CD4-positive, alpha-beta memory T cell (primary cell): Measurements from ENCODE around the gene DOCK4. TPM values are rescaled to one million over a fixed set of nuclear protein-coding genes. Genes with fewer than 3 reads are reported as not detected.

Experiments
- CTCF ChIA-PET: fragments of 350-600 bp; sonication (Branson Sonifier 250); formaldehyde crosslinking; loops from one replicate; lab custom pipeline; 2021; ENCODE audit warnings: inconsistent platforms; ENCODE audit not compliant: partially characterized antibody; lab: Charles Lee
- POLR2A ChIA-PET: fragments of 350-600 bp; sonication (Branson Sonifier 250); formaldehyde crosslinking; loops from one replicate; lab custom pipeline; 2021; ENCODE audit not compliant: partially characterized antibody; lab: Charles Lee
- DNase-seq, 5 donors: peaks; one replicate each; pipeline versions ENCODE4 v3.0.0 to v3.0.0-alpha.2; 2020 to 2022; ENCODE audit warnings: mixed read lengths in 1 of 5
- H3K27ac ChIP-seq: one replicate; pipeline ENCODE4 v1.7.0; 2013; ENCODE audit warnings: low read depth, low read length
- H3K27me3 ChIP-seq: 2 replicates; pipeline ENCODE4 v1.7.0; 2013; ENCODE audit warnings: mild to moderate bottlenecking, low read length, moderate library complexity; ENCODE audit not compliant: insufficient read depth
- H3K36me3 ChIP-seq: 2 replicates; pipeline ENCODE4 v1.7.0; 2013; ENCODE audit warnings: mild to moderate bottlenecking, low read length, moderate library complexity; ENCODE audit not compliant: insufficient read depth
- H3K4me1 ChIP-seq: 2 replicates; pipeline ENCODE4 v1.7.0; 2013; ENCODE audit warnings: mild to moderate bottlenecking, low read length, moderate library complexity; ENCODE audit not compliant: insufficient read depth
- H3K4me3 ChIP-seq, 2 donors: one replicate each; pipeline ENCODE4 v1.7.0; 2013; ENCODE audit warnings: low read length in 2 of 2, mild to moderate bottlenecking in 1 of 2
- H3K9me3 ChIP-seq, 2 donors: one replicate each; pipeline ENCODE4 v1.7.0; 2013; ENCODE audit warnings: low read length in 2 of 2, control low read depth in 1 of 2; ENCODE audit not compliant: control insufficient read depth in 1 of 2
- H3K27ac Mint-ChIP-seq, 7 donors: one replicate each; pipeline ENCODE4 v1.8.0; 2020 to 2021; ENCODE audit warnings: mixed read lengths in 7 of 7, mild to moderate bottlenecking in 6 of 7, inconsistent platforms in 3 of 7, moderate library complexity in 3 of 7
- H3K27me3 Mint-ChIP-seq, 2 donors: one replicate each; pipeline ENCODE4 v1.8.0; 2020 to 2021; ENCODE audit warnings: mixed read lengths in 2 of 2
- H3K36me3 Mint-ChIP-seq, 2 donors: one replicate each; pipeline ENCODE4 v1.8.0; 2020 to 2021; ENCODE audit warnings: mixed read lengths in 2 of 2, inconsistent platforms in 1 of 2, mild to moderate bottlenecking in 1 of 2
- H3K4me1 Mint-ChIP-seq, 4 donors: one replicate each; pipeline ENCODE4 v1.8.0; 2020 to 2021; ENCODE audit warnings: mixed read lengths in 4 of 4, mild to moderate bottlenecking in 1 of 4
- H3K4me3 Mint-ChIP-seq, 8 donors: one replicate each; pipeline ENCODE4 v1.8.0; 2020 to 2021; ENCODE audit warnings: mixed read lengths in 8 of 8, mild to moderate bottlenecking in 7 of 8, moderate library complexity in 6 of 8, inconsistent platforms in 3 of 8
- H3K9me3 Mint-ChIP-seq, 8 donors: one replicate each; pipeline ENCODE4 v1.8.0; 2020 to 2021; ENCODE audit warnings: mixed read lengths in 8 of 8, mild to moderate bottlenecking in 5 of 8, inconsistent platforms in 3 of 8, moderate library complexity in 1 of 8
- intact Hi-C: fragments of 100-400 bp; cut with micrococcal nuclease; formaldehyde crosslinking; loops from one replicate; pipeline ENCODE4 v1.15.1; 2023
- polyA plus RNA-seq, 2 donors: library from polyadenylated mRNA; unstranded; fragments of 300-500 nt; fragmentation: Illumina TruSeq; gene quantifications; one replicate each; pipeline ENCODE4 v1.2.3, GENCODE V29; 2021
- total RNA-seq, 2 experiments: library from RNA; stranded (reverse); gene quantifications; one replicate each; pipeline ENCODE4 v1.2.3, GENCODE V29; 2021

The DOCK4 gene
- total and polyA plus RNA-seq, 4 experiments from 2014 or later = 0.47 to 1.5 (median 1.2) TPM; not detected in 1

DNA sequence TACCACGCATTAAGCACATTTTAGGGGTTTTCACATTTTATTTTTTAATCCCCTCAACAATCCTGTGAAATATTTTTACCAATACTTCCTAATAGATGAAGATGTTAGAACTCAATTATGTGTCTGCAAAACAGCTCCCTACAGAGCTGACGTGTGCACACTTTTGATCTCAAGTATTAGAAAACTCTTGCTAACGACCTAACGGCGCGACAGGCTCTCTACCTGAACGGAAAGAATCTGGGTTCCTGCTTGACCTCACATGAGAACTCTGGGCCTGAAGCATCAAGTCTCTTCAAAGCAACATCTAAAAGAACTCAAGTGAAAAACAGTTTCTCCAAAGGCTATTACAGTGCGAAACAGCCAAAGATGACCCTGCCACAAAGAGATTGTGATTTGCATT, 113.9 kb downstream of the DOCK4 start:
- Mint-ChIP-seq H3K27me3 (no peaks in the 10 kb centered on the region), H3K4me3 (no peak overlapping the region), H3K9me3 (no peaks in the 10 kb centered on the region), H3K4me1 (no peaks in the 10 kb centered on the region), H3K36me3 (no peaks in the 10 kb centered on the region), H3K27ac (no peak overlapping the region)
- no peak overlapping the region for H3K4me3 ChIP-seq
- H3K27me3 ChIP-seq = no peaks in the 10 kb centered on the region
- POLR2A ChIA-PET = no interaction called here
- CTCF ChIA-PET = no interaction called here
- intact Hi-C loops = no loop called here
- no peak for DNase-seq
- no peaks in the 10 kb centered on the region for H3K9me3 ChIP-seq
- no peaks in the 10 kb centered on the region for H3K36me3 ChIP-seq
- H3K27ac ChIP-seq = no peak overlapping the region
- H3K4me1 ChIP-seq = no peaks in the 10 kb centered on the region

DNA sequence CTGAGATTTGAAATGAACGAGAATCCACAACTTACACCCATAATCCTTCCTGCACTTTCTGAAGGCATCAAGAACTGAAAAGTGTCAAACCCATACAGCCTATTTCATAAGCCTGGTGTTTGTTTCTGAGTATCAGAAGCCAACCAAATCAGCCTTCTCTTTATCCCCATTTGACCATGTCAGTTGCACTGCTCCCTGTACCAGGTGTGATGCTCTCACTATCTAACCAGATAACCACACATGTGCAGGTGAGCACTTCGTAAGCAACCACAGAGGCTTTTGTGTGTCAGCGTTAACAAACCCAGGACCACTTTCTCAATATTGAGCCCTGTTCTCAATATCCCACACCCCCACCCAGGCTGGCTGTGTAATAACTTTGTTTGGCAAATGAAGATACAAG, 114.4 kb downstream of the DOCK4 start:
- Mint-ChIP-seq H3K4me1 (no peaks in the 10 kb centered on the region), H3K9me3 (no peaks in the 10 kb centered on the region), H3K4me3 (no peak overlapping the region), H3K36me3 (no peaks in the 10 kb centered on the region), H3K27me3 (no peaks in the 10 kb centered on the region), H3K27ac (no peak overlapping the region)
- Histone ChIP-seq H3K4me3 (no peak overlapping the region), H3K27me3 (no peaks in the 10 kb centered on the region), H3K27ac (no peak overlapping the region), H3K36me3 (no peaks in the 10 kb centered on the region), H3K4me1 (no peaks in the 10 kb centered on the region), H3K9me3 (no peaks in the 10 kb centered on the region)
- no peak for DNase-seq
- POLR2A ChIA-PET = no interaction called here
- CTCF ChIA-PET = no interaction called here
- intact Hi-C loops = no loop called here

DNA sequence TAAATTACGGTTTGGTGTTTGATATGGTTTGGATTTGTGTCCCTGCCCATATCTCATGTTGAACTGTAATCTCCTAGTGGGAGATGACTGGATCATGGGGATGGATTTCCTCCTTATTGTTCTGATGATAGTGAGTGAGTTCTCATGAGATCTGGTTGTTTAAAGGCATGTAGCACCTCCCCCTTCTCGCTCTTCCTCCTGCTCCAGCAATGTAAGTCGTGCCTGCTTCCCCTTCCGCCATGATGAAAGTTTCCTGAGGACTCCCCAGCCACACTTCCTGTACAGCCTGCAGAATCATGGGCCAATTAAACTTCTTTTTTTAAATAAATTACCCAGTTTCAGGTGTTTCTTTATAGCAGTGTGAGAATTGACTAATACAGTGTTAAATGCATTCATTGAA, 116.6 kb downstream of the DOCK4 start:
- intact Hi-C loops = no loop called here
- H3K27me3 Mint-ChIP-seq = no peaks in the 10 kb centered on the region

DNA sequence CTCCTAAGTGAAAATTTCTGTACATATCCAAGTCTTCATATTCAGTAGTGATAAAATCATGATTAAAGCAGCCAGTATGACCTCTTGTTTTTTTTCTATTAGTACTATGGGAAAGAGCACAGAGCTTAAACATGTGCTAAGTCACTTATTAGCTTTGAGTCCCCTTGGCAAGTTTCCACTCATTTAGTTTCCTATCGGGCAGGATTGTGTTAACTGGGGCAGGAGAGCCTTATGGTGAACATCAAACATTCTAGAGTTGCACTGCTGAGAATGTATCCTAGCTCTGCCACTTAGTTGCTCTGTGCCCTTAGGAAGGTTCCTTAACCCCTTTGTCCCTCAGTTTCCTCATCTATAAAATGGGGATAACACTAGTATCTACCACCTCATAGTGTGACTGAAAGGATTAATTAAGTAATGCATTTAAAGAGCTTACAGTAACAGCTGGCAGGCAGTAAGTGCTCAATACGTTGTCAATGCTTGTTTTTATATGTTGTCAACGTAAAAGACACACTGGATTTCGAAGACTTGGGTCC, 117.6 kb downstream of the DOCK4 start:
- Mint-ChIP-seq H3K27ac (no peak overlapping the region), H3K4me1 (no peaks in the 10 kb centered on the region), H3K4me3 (no peak overlapping the region), H3K9me3 (no peaks in the 10 kb centered on the region), H3K36me3 (no peaks in the 10 kb centered on the region), H3K27me3 (no peaks in the 10 kb centered on the region)
- Histone ChIP-seq H3K27ac (no peak overlapping the region), H3K4me1 (no peaks in the 10 kb centered on the region), H3K36me3 (no peaks in the 10 kb centered on the region), H3K27me3 (no peaks in the 10 kb centered on the region), H3K4me3 (no peak overlapping the region), H3K9me3 (no peaks in the 10 kb centered on the region)
- POLR2A ChIA-PET = no interaction called here
- intact Hi-C loops = no loop called here
- CTCF ChIA-PET = no interaction called here
- DNase-seq = no peak

More for the DNA sequence above, 116.6 kb downstream of the DOCK4 start:
- H3K4me3 Mint-ChIP-seq = no peak overlapping the region
- ChIA-PET CTCF (interaction anchor here (1.0 kb wide), 1 partner anchor 11 kb away, joined by 3 read pairs; no protein-coding TSS in a partner anchor), POLR2A (no interaction called here)
- H3K27ac Mint-ChIP-seq = no peak overlapping the region
- H3K9me3 Mint-ChIP-seq = no peaks in the 10 kb centered on the region
- H3K36me3 Mint-ChIP-seq = no peaks in the 10 kb centered on the region
- H3K27me3 ChIP-seq = no peaks in the 10 kb centered on the region
- no peaks in the 10 kb centered on the region for H3K36me3 ChIP-seq
- no peaks in the 10 kb centered on the region for H3K4me1 ChIP-seq
- H3K4me3 ChIP-seq = no peak overlapping the region
- H3K4me1 Mint-ChIP-seq = no peaks in the 10 kb centered on the region
- no peaks in the 10 kb centered on the region for H3K9me3 ChIP-seq
- no peak for DNase-seq
- no peak overlapping the region for H3K27ac ChIP-seq

DNA sequence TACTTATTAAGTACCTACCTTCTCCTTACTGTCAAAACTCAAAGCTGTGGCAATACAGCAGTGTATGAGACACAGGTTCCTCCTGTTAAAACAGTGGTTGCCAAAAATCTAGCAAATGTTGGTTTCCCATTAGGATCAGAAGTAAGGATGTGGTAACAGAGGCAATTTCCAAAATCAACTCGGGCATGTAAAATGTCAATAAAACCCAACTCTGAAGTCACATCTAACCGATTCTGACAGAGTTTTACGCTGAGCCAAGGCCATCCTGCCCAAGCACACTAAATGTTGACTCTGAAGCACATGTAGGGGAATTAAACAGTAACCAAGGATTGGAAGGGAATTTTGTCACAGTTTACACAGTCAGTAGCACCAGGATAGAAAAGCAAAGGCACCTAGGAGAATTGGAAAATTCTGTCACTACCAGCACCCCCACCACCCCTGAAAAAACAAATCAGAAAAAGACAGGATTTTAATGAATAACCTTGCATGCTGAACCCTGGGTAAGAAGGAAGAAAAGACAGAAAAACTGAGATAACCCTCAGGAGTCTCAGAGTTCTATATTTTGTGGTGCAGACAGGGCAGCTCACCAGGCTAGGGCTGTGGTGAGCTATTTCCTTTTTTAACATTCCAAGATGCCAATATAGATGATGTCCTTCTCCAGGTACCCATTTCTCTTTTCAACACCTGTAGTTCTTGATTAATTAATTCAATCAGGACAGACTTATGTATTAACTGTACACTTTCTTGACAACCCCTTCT, 119.5 kb downstream of the DOCK4 start:
- Mint-ChIP-seq H3K36me3 (no peaks in the 10 kb centered on the region), H3K27me3 (peaks cover 0 to 2% of the 10 kb centered on the region in 2 donors), H3K27ac (no peak overlapping the region), H3K4me1 (no peaks in the 10 kb centered on the region), H3K4me3 (no peak overlapping the region), H3K9me3 (no peaks in the 10 kb centered on the region)
- Histone ChIP-seq H3K27ac (no peak overlapping the region), H3K36me3 (no peaks in the 10 kb centered on the region), H3K4me1 (no peaks in the 10 kb centered on the region), H3K4me3 (no peak overlapping the region), H3K9me3 (no peaks in the 10 kb centered on the region), H3K27me3 (no peaks in the 10 kb centered on the region)
- CTCF ChIA-PET = interaction anchor here (0.6 kb wide), 1 partner anchor 394 kb away, joined by 4 read pairs; no protein-coding TSS in a partner anchor
- POLR2A ChIA-PET = no interaction called here
- intact Hi-C loops = no loop called here
- no peak for DNase-seq

DNA sequence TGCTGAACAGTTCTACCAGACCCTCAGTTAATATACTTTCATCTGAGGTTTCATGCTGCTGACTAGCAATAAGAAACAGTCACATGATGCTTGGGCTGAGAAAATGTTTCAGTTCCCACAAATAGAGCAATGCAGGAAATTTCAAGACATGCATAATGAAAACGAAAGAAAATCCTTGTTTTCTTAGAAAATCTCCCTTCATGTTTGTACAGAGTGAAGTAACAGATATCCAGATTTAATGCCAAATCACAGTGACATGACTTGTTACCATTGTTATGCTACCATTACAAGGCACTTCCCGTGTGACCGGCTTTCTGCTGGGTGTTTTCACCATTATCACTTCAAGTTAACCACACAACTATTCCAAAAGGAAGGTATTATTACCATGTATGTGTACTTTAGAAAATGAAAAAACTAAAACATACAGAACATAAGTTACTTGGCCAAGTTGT, 121.7 kb downstream of the DOCK4 start:
- intact Hi-C loops = no loop called here
- H3K4me3 ChIP-seq = no peak overlapping the region
- H3K36me3 ChIP-seq = no peaks in the 10 kb centered on the region
- Mint-ChIP-seq H3K4me3 (no peak overlapping the region), H3K9me3 (no peaks in the 10 kb centered on the region), H3K36me3 (no peaks in the 10 kb centered on the region), H3K27me3 (peaks cover 2 to 3% of the 10 kb centered on the region in 2 donors), H3K27ac (no peak overlapping the region), H3K4me1 (peaks cover 0 to 8% (median 3%) of the 10 kb centered on the region in 4 donors)
- no peaks in the 10 kb centered on the region for H3K27me3 ChIP-seq
- no peaks in the 10 kb centered on the region for H3K4me1 ChIP-seq
- no peak overlapping the region for H3K27ac ChIP-seq
- ChIA-PET CTCF (no interaction called here), POLR2A (no interaction called here)
- no peaks in the 10 kb centered on the region for H3K9me3 ChIP-seq
- no peak for DNase-seq

DNA sequence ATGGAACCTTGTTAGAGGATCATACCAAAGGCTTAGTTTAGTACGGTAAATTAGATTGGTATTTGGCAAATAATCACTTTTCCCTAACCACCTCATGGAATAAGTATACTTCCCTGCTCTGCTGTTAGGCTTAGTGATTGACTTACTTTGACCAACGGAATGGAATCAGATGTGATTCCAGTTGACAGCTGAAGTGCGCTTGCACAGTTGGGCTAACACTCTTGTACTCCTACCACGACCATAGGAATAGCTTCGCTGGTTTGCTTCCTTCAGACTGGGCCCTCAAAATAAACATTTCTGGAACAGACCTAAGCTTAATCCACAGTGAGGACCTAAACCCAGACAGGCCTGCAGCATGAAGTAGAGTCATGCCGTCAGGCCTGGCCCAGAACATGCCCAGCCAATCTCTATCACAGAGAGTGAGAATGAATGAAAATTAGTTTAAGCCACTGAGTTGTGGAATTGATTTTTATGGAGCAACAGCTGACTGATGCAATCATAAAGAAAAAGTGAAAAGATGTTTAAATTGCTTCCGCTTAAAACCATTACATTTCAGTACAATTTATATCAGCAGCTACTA, 122.3 kb downstream of the DOCK4 start:
- no peaks in the 10 kb centered on the region for H3K36me3 Mint-ChIP-seq
- H3K27ac Mint-ChIP-seq = no peak overlapping the region
- Histone ChIP-seq H3K36me3 (no peaks in the 10 kb centered on the region), H3K27me3 (no peaks in the 10 kb centered on the region), H3K4me1 (no peaks in the 10 kb centered on the region), H3K27ac (no peak overlapping the region), H3K9me3 (no peaks in the 10 kb centered on the region), H3K4me3 (no peak overlapping the region)
- DNase-seq = no peak
- intact Hi-C loops = no loop called here
- ChIA-PET CTCF (no interaction called here), POLR2A (no interaction called here)
- no peak overlapping the region for H3K4me3 Mint-ChIP-seq
- peaks cover 2 to 4% of the 10 kb centered on the region in 2 donors for H3K27me3 Mint-ChIP-seq
- H3K9me3 Mint-ChIP-seq = no peaks in the 10 kb centered on the region
- peaks cover 0 to 8% (median 3%) of the 10 kb centered on the region in 4 donors for H3K4me1 Mint-ChIP-seq
